Stimulated activated memory B cell treated with anti-CD40 and anti-IgM and Interleukin-4, amounts not matched to agents 10 μg/mL and 1 μg/mL and 100 μg/mL, for 72 hours (primary cell): ENCODE results near the gene NLRP12.
"Not testable (repeated sequence)": the region's sequence is repeated elsewhere in the genome, so short reads cannot be mapped to it uniquely, and the experiment has no call there.

ENCODE experiments used
- ATAC-seq: fragments of 150-1000 bp; cut with Tn5 transposase; 2 replicates; pipeline ENCODE4 v1.10.0; 2021
- H3K27ac Mint-ChIP-seq: one replicate; pipeline ENCODE4 v1.8.0; 2022; ENCODE audit warnings: mild to moderate bottlenecking, mixed read lengths
- H3K27me3 Mint-ChIP-seq: one replicate; pipeline ENCODE4 v1.8.0; 2022; ENCODE audit warnings: mixed read lengths
- H3K36me3 Mint-ChIP-seq: one replicate; pipeline ENCODE4 v1.8.0; 2022; ENCODE audit warnings: mixed read lengths
- H3K4me1 Mint-ChIP-seq: one replicate; pipeline ENCODE4 v1.8.0; 2022; ENCODE audit warnings: mixed read lengths
- H3K4me3 Mint-ChIP-seq: one replicate; pipeline ENCODE4 v1.8.0; 2022; ENCODE audit warnings: mild to moderate bottlenecking, moderate library complexity, mixed read lengths
- H3K9me3 Mint-ChIP-seq: one replicate; pipeline ENCODE4 v1.8.0; 2022; ENCODE audit warnings: mixed read lengths

The NLRP12 gene

GRCh38 chr19:53864308-53864836, 40.3 kb upstream of the NLRP12 start:
- Mint-ChIP-seq H3K4me3 (no peak overlapping the region), H3K9me3 (no peaks in the 10 kb centered on the region), H3K36me3 (no peaks in the 10 kb centered on the region), H3K27ac (no peak overlapping the region), H3K27me3 (peaks cover 46% of the 10 kb centered on the region), H3K4me1 (peaks cover 22% of the 10 kb centered on the region)
- no peak for ATAC-seq

GRCh38 chr19:53853707-53854106, 29.6 kb upstream of the NLRP12 start:
- peaks cover 5% of the 10 kb centered on the region for H3K36me3 Mint-ChIP-seq
- peaks cover 9% of the 10 kb centered on the region for H3K9me3 Mint-ChIP-seq
- ATAC-seq: no peak
- no peak overlapping the region for H3K27ac Mint-ChIP-seq
- peaks cover 15% of the 10 kb centered on the region for H3K4me1 Mint-ChIP-seq
- peaks cover 39% of the 10 kb centered on the region for H3K27me3 Mint-ChIP-seq
- no peak overlapping the region for H3K4me3 Mint-ChIP-seq

DNA sequence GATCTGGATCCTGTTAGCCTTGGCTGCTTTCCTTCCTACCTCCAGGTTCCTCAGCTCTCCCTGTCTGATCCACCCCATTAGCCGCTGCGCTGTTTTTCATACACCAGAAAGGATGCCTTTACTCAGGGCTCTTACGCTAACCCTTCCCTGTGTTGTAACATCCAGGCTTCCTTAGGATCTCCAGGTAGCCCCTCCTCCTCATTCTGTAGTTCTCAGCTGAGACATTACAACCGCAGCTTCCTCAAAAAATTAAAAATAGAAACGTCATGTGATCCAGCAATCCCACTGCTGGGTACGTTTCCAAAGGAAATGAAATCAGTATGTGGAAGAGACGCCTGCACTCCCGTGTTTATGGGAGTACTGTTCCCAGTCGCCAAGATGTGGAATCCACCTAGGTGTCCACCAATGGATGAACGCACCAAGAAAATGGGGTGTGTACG, 25.1 kb upstream of the NLRP12 start:
- peaks cover 5% of the 10 kb centered on the region for H3K36me3 Mint-ChIP-seq
- H3K4me3 Mint-ChIP-seq: no peak overlapping the region
- peaks cover 15% of the 10 kb centered on the region for H3K4me1 Mint-ChIP-seq
- H3K27ac Mint-ChIP-seq: no peak overlapping the region
- peaks cover 39% of the 10 kb centered on the region for H3K27me3 Mint-ChIP-seq
- no peak for ATAC-seq
- peaks cover 11% of the 10 kb centered on the region for H3K9me3 Mint-ChIP-seq

- Mint-ChIP-seq H3K27ac (no peak overlapping the region), H3K9me3 (peaks cover 11% of the 10 kb centered on the region), H3K36me3 (peaks cover 5% of the 10 kb centered on the region), H3K4me3 (no peak overlapping the region), H3K4me1 (peaks cover 9% of the 10 kb centered on the region), H3K27me3 (peaks cover 32% of the 10 kb centered on the region)
- no peak for ATAC-seq
Observed at GRCh38 chr19:53847555-53847954, 23.4 kb upstream of the NLRP12 start.

- no peak overlapping the region for H3K27ac Mint-ChIP-seq
- H3K36me3 Mint-ChIP-seq: peaks cover 5% of the 10 kb centered on the region
- H3K4me1 Mint-ChIP-seq: no peaks in the 10 kb centered on the region
- H3K9me3 Mint-ChIP-seq: peaks cover 7% of the 10 kb centered on the region
- H3K4me3 Mint-ChIP-seq: no peak overlapping the region
- no peak for ATAC-seq
- H3K27me3 Mint-ChIP-seq: peaks cover 22% of the 10 kb centered on the region
Observed at GRCh38 chr19:53844849-53845246, 20.7 kb upstream of the NLRP12 start.

GRCh38 chr19:53840914-53841313, 16.8 kb upstream of the NLRP12 start:
- not testable (repeated sequence) for H3K27ac Mint-ChIP-seq, H3K9me3 Mint-ChIP-seq, H3K4me1 Mint-ChIP-seq, ATAC-seq, H3K27me3 Mint-ChIP-seq, H3K36me3 Mint-ChIP-seq, H3K4me3 Mint-ChIP-seq

GRCh38 chr19:53840241-53840640, 16.1 kb upstream of the NLRP12 start:
- not testable (repeated sequence) for H3K4me1 Mint-ChIP-seq, H3K4me3 Mint-ChIP-seq, H3K9me3 Mint-ChIP-seq

DNA sequence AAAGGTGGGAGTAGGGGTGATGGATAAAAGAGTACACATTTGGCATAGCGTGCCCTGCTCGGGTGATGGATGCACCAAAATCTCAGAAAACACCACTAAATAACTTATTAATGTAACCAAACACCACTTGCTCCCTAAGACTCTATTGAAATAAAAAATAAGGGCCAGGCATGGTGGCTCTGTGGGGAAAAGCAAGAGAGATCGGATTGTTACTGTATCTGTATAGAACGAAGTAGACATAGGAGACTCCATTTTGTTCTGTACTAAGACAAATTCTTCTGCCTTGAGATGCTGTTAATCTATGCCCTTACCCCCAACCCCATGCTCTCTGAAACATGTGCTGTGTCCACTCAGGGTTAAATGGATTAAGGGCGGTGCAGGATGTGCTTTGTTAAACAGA, 14.3 kb upstream of the NLRP12 start:
- H3K4me3 Mint-ChIP-seq, H3K36me3 Mint-ChIP-seq, H3K9me3 Mint-ChIP-seq, H3K27ac Mint-ChIP-seq, ATAC-seq, H3K4me1 Mint-ChIP-seq: not testable (repeated sequence)
- peaks cover 14% of the 10 kb centered on the region for H3K27me3 Mint-ChIP-seq

More at GRCh38 chr19:53840241-53840640, 16.1 kb upstream of the NLRP12 start:
- not testable (repeated sequence) for ATAC-seq, H3K27ac Mint-ChIP-seq, H3K36me3 Mint-ChIP-seq, H3K27me3 Mint-ChIP-seq

GRCh38 chr19:53832861-53833260, 8.7 kb upstream of the NLRP12 start:
- not testable (repeated sequence) for H3K9me3 Mint-ChIP-seq, ATAC-seq, H3K36me3 Mint-ChIP-seq, H3K4me1 Mint-ChIP-seq, H3K4me3 Mint-ChIP-seq, H3K27ac Mint-ChIP-seq
- H3K27me3 Mint-ChIP-seq: peaks cover 40% of the 10 kb centered on the region

DNA sequence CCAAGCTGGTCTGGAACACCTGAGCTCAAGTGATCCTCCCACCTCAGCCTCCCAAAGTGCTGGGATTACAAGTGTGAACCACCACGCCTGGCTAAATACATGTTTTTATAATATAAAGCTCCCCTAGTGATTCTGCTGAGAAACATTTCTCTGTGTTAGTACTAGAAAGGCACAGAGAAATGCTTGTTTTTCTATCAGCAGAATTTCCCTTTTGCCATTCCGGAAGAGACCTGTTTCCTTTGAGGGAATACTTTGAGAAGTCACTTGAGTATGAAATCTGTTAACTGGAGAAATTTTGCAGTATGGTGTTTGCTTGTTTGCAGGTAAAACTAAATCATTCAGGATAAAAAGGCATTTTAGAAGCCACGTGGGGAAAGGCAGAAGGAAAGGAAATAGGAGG, 4.4 kb upstream of the NLRP12 start:
- H3K27ac Mint-ChIP-seq: no peak overlapping the region

GRCh38 chr19:53826876-53827275, 2.8 kb upstream of the NLRP12 start:
- peaks cover 22% of the 10 kb centered on the region for H3K27me3 Mint-ChIP-seq
- no peak overlapping the region for H3K27ac Mint-ChIP-seq
- no peak for ATAC-seq

More for the DNA sequence above, 4.4 kb upstream of the NLRP12 start:
- H3K27me3 Mint-ChIP-seq: peaks cover 37% of the 10 kb centered on the region
- no peak overlapping the region for H3K4me3 Mint-ChIP-seq
- H3K9me3 Mint-ChIP-seq: peaks cover 2% of the 10 kb centered on the region
- ATAC-seq: no peak
- H3K36me3 Mint-ChIP-seq: no peaks in the 10 kb centered on the region
- no peaks in the 10 kb centered on the region for H3K4me1 Mint-ChIP-seq

DNA sequence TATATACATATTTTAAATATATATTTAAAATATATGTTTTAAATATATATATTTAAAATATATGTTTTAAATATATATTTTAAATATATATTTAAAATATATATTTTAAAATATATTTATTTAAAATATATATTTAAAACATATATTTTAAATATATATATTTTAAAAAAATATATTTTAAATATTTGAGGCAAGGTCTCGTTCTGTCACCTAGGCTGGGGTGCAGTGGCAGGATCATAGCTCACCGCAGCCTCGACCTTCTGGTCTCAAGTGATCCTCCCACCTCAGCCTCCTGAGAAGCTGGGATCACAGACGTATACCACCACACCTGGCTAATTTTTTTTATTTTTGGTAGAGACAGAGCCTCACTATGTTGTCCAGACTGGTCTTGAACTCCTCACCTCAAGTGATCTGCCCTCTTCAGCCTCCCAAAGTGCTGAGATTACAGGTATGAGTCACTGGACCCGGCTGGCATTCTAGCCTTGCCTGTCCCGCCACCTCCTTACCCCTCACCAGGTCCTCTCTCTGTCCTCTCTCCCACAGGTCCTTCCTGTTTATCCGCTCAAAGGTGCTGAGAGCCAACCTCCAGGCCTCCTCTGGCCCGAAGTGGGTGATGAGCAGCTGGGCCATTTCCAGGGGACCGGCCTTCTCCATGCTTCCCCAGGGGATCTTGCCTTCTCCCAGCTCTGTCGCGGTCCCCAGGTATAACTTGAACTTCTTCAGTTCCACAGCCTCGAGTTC, 564 bp downstream of the NLRP12 start:
- H3K27ac Mint-ChIP-seq: no peak overlapping the region
- H3K27me3 Mint-ChIP-seq: peaks cover 11% of the 10 kb centered on the region
- no peak for ATAC-seq
- no peaks in the 10 kb centered on the region for H3K36me3 Mint-ChIP-seq
- H3K4me3 Mint-ChIP-seq: no peak overlapping the region
- H3K9me3 Mint-ChIP-seq: peaks cover 7% of the 10 kb centered on the region
- no peaks in the 10 kb centered on the region for H3K4me1 Mint-ChIP-seq

More at GRCh38 chr19:53826876-53827275, 2.8 kb upstream of the NLRP12 start:
- Mint-ChIP-seq H3K4me3 (no peak overlapping the region), H3K4me1 (no peaks in the 10 kb centered on the region), H3K9me3 (peaks cover 2% of the 10 kb centered on the region), H3K36me3 (no peaks in the 10 kb centered on the region)

GRCh38 chr19:53819861-53820260, 4.3 kb downstream of the NLRP12 start:
- Mint-ChIP-seq H3K27me3 (peaks cover 11% of the 10 kb centered on the region), H3K4me1 (no peaks in the 10 kb centered on the region), H3K27ac (no peak overlapping the region), H3K36me3 (no peaks in the 10 kb centered on the region), H3K9me3 (peaks cover 7% of the 10 kb centered on the region), H3K4me3 (no peak overlapping the region)
- ATAC-seq: no peak

GRCh38 chr19:53818756-53819155, 5.4 kb downstream of the NLRP12 start:
- no peaks in the 10 kb centered on the region for H3K36me3 Mint-ChIP-seq
- no peak for ATAC-seq
- no peaks in the 10 kb centered on the region for H3K4me1 Mint-ChIP-seq
- H3K27me3 Mint-ChIP-seq: peaks cover 3% of the 10 kb centered on the region
- no peak overlapping the region for H3K27ac Mint-ChIP-seq
- H3K9me3 Mint-ChIP-seq: peaks cover 5% of the 10 kb centered on the region
- no peak overlapping the region for H3K4me3 Mint-ChIP-seq

DNA sequence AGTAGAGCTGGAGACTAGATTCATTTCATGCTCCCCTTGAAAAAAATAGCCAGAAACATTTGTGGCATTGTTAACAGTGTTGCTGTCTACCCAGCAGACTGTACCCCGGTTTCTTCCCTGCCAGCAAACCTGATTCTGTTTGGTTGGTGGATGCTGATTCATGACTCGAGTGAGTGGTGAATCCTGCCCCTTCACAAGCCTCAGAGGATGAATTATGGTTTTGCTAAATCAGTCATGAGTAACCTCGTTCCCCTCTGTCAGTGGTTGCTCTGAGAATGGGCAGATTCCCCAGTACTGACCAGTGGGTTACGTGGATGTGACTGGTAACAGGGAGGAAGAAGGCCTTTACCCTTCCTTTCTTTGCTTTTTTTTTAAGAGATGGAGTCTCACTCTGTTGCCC, 10.1 kb downstream of the NLRP12 start:
- H3K4me3 Mint-ChIP-seq: no peak overlapping the region
- no peak overlapping the region for H3K27ac Mint-ChIP-seq
- no peak for ATAC-seq
- no peaks in the 10 kb centered on the region for H3K4me1 Mint-ChIP-seq
- H3K9me3 Mint-ChIP-seq: peaks cover 2% of the 10 kb centered on the region
- no peaks in the 10 kb centered on the region for H3K27me3 Mint-ChIP-seq
- no peaks in the 10 kb centered on the region for H3K36me3 Mint-ChIP-seq

- no peak overlapping the region for H3K27ac Mint-ChIP-seq
- ATAC-seq: no peak
- no peak overlapping the region for H3K4me3 Mint-ChIP-seq
- H3K9me3 Mint-ChIP-seq: no peaks in the 10 kb centered on the region
- no peaks in the 10 kb centered on the region for H3K4me1 Mint-ChIP-seq
- no peaks in the 10 kb centered on the region for H3K36me3 Mint-ChIP-seq
- no peaks in the 10 kb centered on the region for H3K27me3 Mint-ChIP-seq
Observed at GRCh38 chr19:53812335-53812734, 11.8 kb downstream of the NLRP12 start.
